Memory B cell (primary cell): ENCODE results near the gene FAM177B.
"Not testable (repeated sequence)": the region's sequence is repeated elsewhere in the genome, so short reads cannot be mapped to it uniquely, and the experiment has no call there.

ENCODE experiments used
- ATAC-seq: fragments of 150-1000 bp; cut with Tn5 transposase; 2 replicates; pipeline ENCODE4 v1.10.0; 2021; ENCODE audit warnings: low read depth, mild to moderate bottlenecking, moderate library complexity
- DNase-seq, 2 donors: peaks; one replicate each; pipeline ENCODE4 v3.0.0; 2022; ENCODE audit warnings: low spot score in 2 of 2
- H3K27ac Mint-ChIP-seq: one replicate; pipeline ENCODE4 v1.8.0; 2022; ENCODE audit warnings: mild to moderate bottlenecking, moderate library complexity, mixed read lengths
- H3K27me3 Mint-ChIP-seq: one replicate; pipeline ENCODE4 v1.8.0; 2022; ENCODE audit warnings: mixed read lengths
- H3K36me3 Mint-ChIP-seq: one replicate; pipeline ENCODE4 v1.8.0; 2022; ENCODE audit warnings: mild to moderate bottlenecking, mixed read lengths
- H3K4me1 Mint-ChIP-seq: one replicate; pipeline ENCODE4 v1.8.0; 2022; ENCODE audit warnings: mixed read lengths
- H3K4me3 Mint-ChIP-seq: one replicate; pipeline ENCODE4 v1.8.0; 2022; ENCODE audit warnings: mild to moderate bottlenecking, moderate library complexity, mixed read lengths
- H3K9me3 Mint-ChIP-seq: one replicate; pipeline ENCODE4 v1.8.0; 2022; ENCODE audit warnings: mixed read lengths

Gene FAM177B

GRCh38 chr1:222757646-222758268, 20.8 kb downstream of the FAM177B start:
- Mint-ChIP-seq H3K4me3 (no peak overlapping the region), H3K4me1 (peaks cover 17% of the 10 kb centered on the region), H3K27ac (no peak overlapping the region), H3K9me3 (peaks cover 2% of the 10 kb centered on the region), H3K36me3 (peaks cover 14% of the 10 kb centered on the region), H3K27me3 (no peaks in the 10 kb centered on the region)
- ATAC-seq (no peak), DNase-seq (no peak)

DNA sequence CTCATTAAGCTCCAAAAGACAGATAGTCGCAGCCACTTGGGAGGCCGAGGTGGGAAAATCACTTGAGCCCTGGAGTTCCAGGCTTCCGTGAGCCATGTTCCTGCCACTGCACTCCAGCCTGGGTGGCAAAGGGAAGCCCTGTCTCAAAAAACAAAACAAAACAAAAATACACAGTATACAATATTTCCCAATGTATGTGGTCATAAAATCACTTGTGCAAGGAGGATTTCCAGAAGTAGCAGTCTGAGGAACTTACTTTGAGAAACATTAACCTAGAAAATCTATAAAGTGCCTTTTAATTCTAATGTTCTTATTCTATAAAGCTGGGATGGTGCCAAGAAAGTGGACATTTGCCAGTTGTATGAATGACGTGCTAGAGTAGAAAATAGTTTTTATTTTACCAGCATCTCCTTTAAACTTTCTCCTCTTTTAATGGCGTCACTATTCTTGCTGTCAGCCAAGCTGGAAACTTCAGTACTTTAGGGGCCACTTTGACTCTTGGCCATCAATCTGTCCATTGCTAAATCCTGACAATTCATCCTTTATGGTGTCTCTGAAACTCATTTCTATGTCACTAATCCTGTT, 22.5 kb downstream of the FAM177B start:
- ATAC-seq (no peak), DNase-seq (no peak)
- H3K4me1 Mint-ChIP-seq: peaks cover 17% of the 10 kb centered on the region
- H3K9me3 Mint-ChIP-seq: peaks cover 2% of the 10 kb centered on the region
- no peaks in the 10 kb centered on the region for H3K27me3 Mint-ChIP-seq
- no peak overlapping the region for H3K27ac Mint-ChIP-seq
- no peak overlapping the region for H3K4me3 Mint-ChIP-seq
- H3K36me3 Mint-ChIP-seq: peaks cover 16% of the 10 kb centered on the region

DNA sequence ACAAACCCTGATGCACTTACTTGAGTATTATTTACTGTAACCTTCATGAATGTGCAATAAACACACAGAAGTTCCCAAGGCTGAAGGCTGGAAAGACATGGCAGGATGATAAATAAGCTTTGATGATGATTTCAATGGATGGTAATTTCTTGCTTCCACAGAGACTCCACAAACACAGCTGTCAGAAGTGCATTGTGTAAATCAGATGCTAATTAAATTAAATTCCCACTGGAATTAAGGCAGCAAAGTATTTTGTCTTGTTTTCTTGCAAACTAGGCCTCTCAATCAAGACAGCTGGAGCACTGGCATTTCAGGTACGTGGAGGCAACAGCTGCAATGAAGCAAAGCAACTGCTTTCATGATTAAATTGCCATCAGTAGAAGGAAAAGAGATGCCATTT, 24.1 kb downstream of the FAM177B start:
- DNase-seq (no peak), ATAC-seq (no peak)
- no peaks in the 10 kb centered on the region for H3K27me3 Mint-ChIP-seq
- no peak overlapping the region for H3K27ac Mint-ChIP-seq
- peaks cover 18% of the 10 kb centered on the region for H3K36me3 Mint-ChIP-seq
- peaks cover 12% of the 10 kb centered on the region for H3K4me1 Mint-ChIP-seq
- peaks cover 2% of the 10 kb centered on the region for H3K9me3 Mint-ChIP-seq
- H3K4me3 Mint-ChIP-seq: no peak overlapping the region

DNA sequence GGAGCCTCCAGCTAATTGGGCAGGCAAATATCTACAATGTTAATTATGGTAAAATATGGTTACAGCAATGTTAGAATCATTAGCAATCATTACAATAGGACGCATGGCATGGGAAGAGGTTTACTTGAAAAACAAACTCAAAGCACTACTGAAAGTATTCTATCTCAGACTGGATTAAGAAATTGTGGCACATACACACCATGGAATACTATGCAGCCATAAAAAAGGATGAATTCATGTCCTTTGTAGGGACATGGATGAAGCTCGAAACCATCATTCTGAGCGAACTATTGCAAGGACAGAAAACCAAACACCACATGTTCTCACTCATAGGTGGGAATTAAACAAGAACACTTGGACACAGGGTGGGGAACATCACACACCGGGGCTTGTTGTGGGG, 25.2 kb downstream of the FAM177B start:
- H3K4me3 Mint-ChIP-seq, ATAC-seq, H3K9me3 Mint-ChIP-seq, H3K27ac Mint-ChIP-seq, H3K27me3 Mint-ChIP-seq, DNase-seq: not testable (repeated sequence)
- Mint-ChIP-seq H3K4me1 (peaks cover 12% of the 10 kb centered on the region), H3K36me3 (peaks cover 18% of the 10 kb centered on the region)

- H3K27ac Mint-ChIP-seq: peak overlapping the region; percentile 53
- H3K36me3 Mint-ChIP-seq: peaks cover 16% of the 10 kb centered on the region
- peaks cover 20% of the 10 kb centered on the region for H3K4me1 Mint-ChIP-seq
- no peaks in the 10 kb centered on the region for H3K27me3 Mint-ChIP-seq
- peaks cover 13% of the 10 kb centered on the region for H3K9me3 Mint-ChIP-seq
- no peak for ATAC-seq
- no peak overlapping the region for H3K4me3 Mint-ChIP-seq
- DNase-seq: no peak
Observed at GRCh38 chr1:222767152-222767571, 30.2 kb downstream of the FAM177B start.

DNA sequence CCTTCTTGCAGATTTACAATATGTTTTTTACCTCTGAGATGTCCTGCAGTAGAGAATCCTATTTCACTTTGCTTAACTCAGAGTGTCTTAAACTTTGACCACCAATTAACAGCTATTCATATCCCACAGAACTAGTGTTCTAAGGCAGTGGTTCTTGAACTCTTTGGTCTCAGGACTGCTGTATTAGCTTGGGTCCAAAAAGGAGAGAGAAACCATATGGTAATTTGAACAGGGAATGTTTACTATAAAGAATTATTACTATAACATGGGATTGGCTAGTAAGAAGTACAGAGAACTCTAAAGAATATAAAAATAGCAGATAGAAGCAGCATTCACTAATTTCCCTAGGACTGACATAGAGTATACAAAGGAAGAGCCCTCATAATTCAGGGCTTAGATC, 31.6 kb downstream of the FAM177B start:
- Mint-ChIP-seq H3K9me3 (peaks cover 13% of the 10 kb centered on the region), H3K4me3 (no peak overlapping the region), H3K36me3 (peaks cover 16% of the 10 kb centered on the region), H3K4me1 (peaks cover 29% of the 10 kb centered on the region), H3K27ac (peak overlapping the region; percentile 8), H3K27me3 (no peaks in the 10 kb centered on the region)
- ATAC-seq (no peak), DNase-seq (no peak)

GRCh38 chr1:222769181-222769580, 32.2 kb downstream of the FAM177B start:
- no peak overlapping the region for H3K4me3 Mint-ChIP-seq
- DNase-seq (no peak), ATAC-seq (no peak)
- no peaks in the 10 kb centered on the region for H3K27me3 Mint-ChIP-seq
- H3K27ac Mint-ChIP-seq: no peak overlapping the region
- H3K36me3 Mint-ChIP-seq: peaks cover 15% of the 10 kb centered on the region
- peaks cover 27% of the 10 kb centered on the region for H3K4me1 Mint-ChIP-seq
- H3K9me3 Mint-ChIP-seq: peaks cover 13% of the 10 kb centered on the region

GRCh38 chr1:222769971-222770620, 33.1 kb downstream of the FAM177B start:
- Mint-ChIP-seq H3K27ac (peak overlapping the region; percentile 49), H3K27me3 (no peaks in the 10 kb centered on the region), H3K4me3 (peak overlapping the region; percentile 1), H3K4me1 (peaks cover 30% of the 10 kb centered on the region), H3K9me3 (peaks cover 15% of the 10 kb centered on the region), H3K36me3 (peaks cover 12% of the 10 kb centered on the region)
- ATAC-seq (no peak), DNase-seq (no peak)

DNA sequence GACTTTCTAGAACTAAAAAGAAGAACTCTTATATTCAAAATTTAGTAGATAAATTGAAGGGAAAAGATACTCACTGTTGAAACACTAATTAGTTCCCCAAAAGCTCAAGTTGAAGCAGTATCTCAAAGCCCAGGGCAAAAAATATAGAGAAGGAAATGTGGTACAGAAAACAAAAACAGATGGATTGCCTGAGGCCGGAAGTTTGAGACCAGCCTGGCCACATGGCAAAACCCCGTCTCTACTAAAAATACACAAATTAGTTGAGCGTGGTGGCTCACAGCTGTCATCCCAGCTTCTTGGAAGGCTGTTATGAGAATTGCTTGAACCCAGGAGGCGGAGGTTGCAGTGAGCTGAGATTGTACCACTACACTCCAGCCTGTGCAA, 36.0 kb downstream of the FAM177B start:
- peak overlapping the region; percentile 95 for H3K27ac Mint-ChIP-seq
- H3K36me3 Mint-ChIP-seq: peaks cover 9% of the 10 kb centered on the region
- peaks cover 29% of the 10 kb centered on the region for H3K4me1 Mint-ChIP-seq
- ATAC-seq: peak; percentile 79
- no peaks in the 10 kb centered on the region for H3K27me3 Mint-ChIP-seq
- H3K4me3 Mint-ChIP-seq: peak overlapping the region; percentile 76
- H3K9me3 Mint-ChIP-seq: peaks cover 14% of the 10 kb centered on the region
- peak; percentile 38 to 57 for DNase-seq

GRCh38 chr1:222777463-222777862, 40.5 kb downstream of the FAM177B start:
- DNase-seq (no peak), ATAC-seq (no peak)
- no peak overlapping the region for H3K4me3 Mint-ChIP-seq
- H3K27me3 Mint-ChIP-seq: no peaks in the 10 kb centered on the region
- H3K36me3 Mint-ChIP-seq: peaks cover 2% of the 10 kb centered on the region
- H3K27ac Mint-ChIP-seq: no peak overlapping the region
- H3K4me1 Mint-ChIP-seq: peaks cover 19% of the 10 kb centered on the region
- peaks cover 4% of the 10 kb centered on the region for H3K9me3 Mint-ChIP-seq

- no peak overlapping the region for H3K27ac Mint-ChIP-seq
- H3K36me3 Mint-ChIP-seq: peaks cover 2% of the 10 kb centered on the region
- H3K4me3 Mint-ChIP-seq: no peak overlapping the region
- no peak for DNase-seq
- H3K4me1 Mint-ChIP-seq: peaks cover 15% of the 10 kb centered on the region
- no peak for ATAC-seq
- peaks cover 4% of the 10 kb centered on the region for H3K9me3 Mint-ChIP-seq
- no peaks in the 10 kb centered on the region for H3K27me3 Mint-ChIP-seq
Observed at GRCh38 chr1:222777977-222778376, 41.0 kb downstream of the FAM177B start.

- Mint-ChIP-seq H3K36me3 (peaks cover 2% of the 10 kb centered on the region), H3K27ac (no peak overlapping the region), H3K27me3 (no peaks in the 10 kb centered on the region), H3K4me3 (no peak overlapping the region), H3K4me1 (peaks cover 11% of the 10 kb centered on the region), H3K9me3 (peaks cover 3% of the 10 kb centered on the region)
- no peak for DNase-seq
- ATAC-seq: no peak
Observed at GRCh38 chr1:222781251-222781650, 44.2 kb downstream of the FAM177B start.

DNA sequence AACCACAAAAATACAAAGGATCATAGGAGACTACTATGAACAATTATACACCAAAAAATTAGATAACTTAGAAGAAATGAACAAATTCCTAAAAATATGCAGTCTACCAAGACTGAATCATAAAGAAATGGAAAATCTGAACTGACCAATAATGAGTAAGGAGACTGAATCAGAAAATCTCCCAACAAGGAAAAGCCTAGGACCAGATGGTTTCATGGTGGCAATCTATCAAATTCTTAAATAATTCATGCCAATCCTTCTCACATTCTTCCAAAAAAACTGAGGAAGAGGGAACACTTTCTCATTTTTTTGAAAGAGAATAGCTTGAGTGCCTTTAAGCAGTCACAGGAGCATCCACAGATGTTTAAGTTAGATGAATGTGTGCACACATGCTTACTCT, 46.0 kb downstream of the FAM177B start:
- H3K36me3 Mint-ChIP-seq: peaks cover 2% of the 10 kb centered on the region

DNA sequence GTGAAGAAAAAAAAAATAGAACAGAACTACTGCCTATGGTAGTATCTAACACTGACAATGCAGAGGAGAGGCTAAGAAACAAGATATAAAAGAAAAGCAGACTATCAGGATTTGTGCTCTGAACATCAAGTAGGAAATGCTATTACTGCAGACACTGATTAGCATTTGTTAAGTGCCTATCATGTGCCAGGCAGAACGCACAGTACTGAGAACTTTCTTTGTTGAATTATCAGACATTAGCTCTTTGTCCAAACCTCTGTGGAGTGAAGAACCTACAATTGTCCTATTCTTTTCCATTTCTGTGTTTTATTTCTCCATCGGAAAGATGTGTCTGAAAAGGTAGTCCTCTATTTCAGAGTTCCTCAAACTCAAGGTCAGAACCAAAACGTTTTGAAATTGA, 47.4 kb downstream of the FAM177B start:
- H3K36me3 Mint-ChIP-seq: peaks cover 6% of the 10 kb centered on the region
- H3K9me3 Mint-ChIP-seq: peaks cover 4% of the 10 kb centered on the region
- no peak overlapping the region for H3K27ac Mint-ChIP-seq
- H3K4me1 Mint-ChIP-seq: peaks cover 22% of the 10 kb centered on the region
- DNase-seq: no peak
- no peak overlapping the region for H3K4me3 Mint-ChIP-seq
- ATAC-seq: no peak
- H3K27me3 Mint-ChIP-seq: no peaks in the 10 kb centered on the region

More for the DNA sequence above, 46.0 kb downstream of the FAM177B start:
- H3K27ac Mint-ChIP-seq: no peak overlapping the region
- H3K4me3 Mint-ChIP-seq: no peak overlapping the region
- H3K4me1 Mint-ChIP-seq: peaks cover 13% of the 10 kb centered on the region
- H3K9me3 Mint-ChIP-seq: peaks cover 3% of the 10 kb centered on the region
- no peaks in the 10 kb centered on the region for H3K27me3 Mint-ChIP-seq
- DNase-seq (no peak), ATAC-seq (no peak)
